Osteoblast (primary cell): ENCODE results near the gene ATG16L2. TPM values are rescaled to one million over a fixed set of nuclear protein-coding genes. Genes with fewer than 3 reads are reported as not detected.

ENCODE experiments used
- DNase-seq: peaks from one replicate; pipeline ENCODE4 v3.0.0; 2011; ENCODE audit warnings: low spot score, mixed read lengths; ENCODE audit not compliant: insufficient read length; ENCODE audit errors: missing footprints
- H2AFZ ChIP-seq: 2 replicates; pipeline ENCODE4 v1.6.0; 2011; ENCODE audit warnings: mild to moderate bottlenecking, low read length
- H3K27ac ChIP-seq: 2 replicates; pipeline ENCODE4 v1.5.1; 2011; ENCODE audit warnings: mild to moderate bottlenecking, low read depth, low read length, moderate library complexity
- H3K27me3 ChIP-seq: 2 replicates; pipeline ENCODE4 v1.6.0; 2012; ENCODE audit warnings: mild to moderate bottlenecking, control low read depth, inconsistent platforms, low read length, moderate library complexity; ENCODE audit not compliant: insufficient read depth
- H3K36me3 ChIP-seq: 2 replicates; pipeline ENCODE4 v1.5.1; 2011; ENCODE audit warnings: mild to moderate bottlenecking, low read length, control low read depth, moderate library complexity; ENCODE audit not compliant: insufficient read depth
- H3K4me1 ChIP-seq: 2 replicates; pipeline ENCODE4 v1.5.1; 2011; ENCODE audit warnings: mild to moderate bottlenecking, low read length, control low read depth, moderate library complexity; ENCODE audit not compliant: insufficient read depth
- H3K4me2 ChIP-seq: 2 replicates; pipeline ENCODE4 v1.6.0; 2011; ENCODE audit warnings: mild to moderate bottlenecking, low read length; ENCODE audit not compliant: insufficient read depth
- H3K4me3 ChIP-seq: fragments of 200-600 bp; sonication (generic); 3 replicates; pipeline ENCODE4 v1.5.1; 2012; ENCODE audit warnings: mild to moderate bottlenecking, low read length, inconsistent platforms; ENCODE audit not compliant: insufficient read depth
- H3K79me2 ChIP-seq: 2 replicates; pipeline ENCODE4 v1.6.0; 2012; ENCODE audit warnings: mild to moderate bottlenecking, low read length, control low read depth, inconsistent platforms; ENCODE audit not compliant: insufficient read depth
- H3K9me3 ChIP-seq: 2 replicates; pipeline ENCODE4 v1.5.1; 2011; ENCODE audit warnings: low read depth, low read length, control low read depth
- H4K20me1 ChIP-seq: 2 replicates; pipeline ENCODE4 v1.6.0; 2012; ENCODE audit warnings: mild to moderate bottlenecking, low read length, control low read depth; ENCODE audit not compliant: insufficient read depth
- CTCF ChIP-seq: IDR thresholded peaks from 2 replicates; pipeline ENCODE4 v1.5.1; 2011; ENCODE audit warnings: mild to moderate bottlenecking, low read depth, low read length, moderate library complexity; ENCODE audit errors: extremely low read depth
- total RNA-seq: library from RNA; depleted of rRNA; stranded (reverse); fragments of >200 nt; gene quantifications from 2 replicates; pipeline ENCODE4 v1.2.3, GENCODE V29; 2012

ATG16L2 gene
- total RNA-seq, 1 donor: 11.9 TPM

GRCh38 chr11:72836111-72836510 is 21.9 kb downstream of the ATG16L2 start:
- peaks cover 61% of the 10 kb centered on the region for H3K4me1 ChIP-seq
- H3K79me2 ChIP-seq: no peaks in the 10 kb centered on the region
- no peak for DNase-seq
- no peaks in the 10 kb centered on the region for H3K27me3 ChIP-seq
- peak overlapping the region; percentile 3 for H2AFZ ChIP-seq
- H3K4me3 ChIP-seq: no peak overlapping the region
- TF ChIP-seq CTCF: no peak
- H3K27ac ChIP-seq: peak overlapping the region; percentile 2
- peaks cover 36% of the 10 kb centered on the region for H3K36me3 ChIP-seq
- no peaks in the 10 kb centered on the region for H3K9me3 ChIP-seq
- no peaks in the 10 kb centered on the region for H4K20me1 ChIP-seq
- H3K4me2 ChIP-seq: no peak overlapping the region

GRCh38 chr11:72838691-72839305 is 24.6 kb downstream of the ATG16L2 start:
- TF ChIP-seq CTCF: no peak
- H3K27me3 ChIP-seq: no peaks in the 10 kb centered on the region
- H3K4me1 ChIP-seq: peaks cover 82% of the 10 kb centered on the region
- H3K4me3 ChIP-seq: no peak overlapping the region
- no peaks in the 10 kb centered on the region for H3K9me3 ChIP-seq
- H2AFZ ChIP-seq: no peak overlapping the region
- H4K20me1 ChIP-seq: no peaks in the 10 kb centered on the region
- H3K36me3 ChIP-seq: peaks cover 33% of the 10 kb centered on the region
- peak; percentile 61 for DNase-seq
- peak overlapping the region; percentile 11 for H3K4me2 ChIP-seq
- peak overlapping the region; percentile 66 for H3K27ac ChIP-seq
- no peaks in the 10 kb centered on the region for H3K79me2 ChIP-seq

GRCh38 chr11:72840780-72841179 is 26.6 kb downstream of the ATG16L2 start:
- peak; percentile 79 for DNase-seq
- H2AFZ ChIP-seq: no peak overlapping the region
- H3K27me3 ChIP-seq: no peaks in the 10 kb centered on the region
- H3K4me2 ChIP-seq: peak overlapping the region; percentile 46
- H3K9me3 ChIP-seq: no peaks in the 10 kb centered on the region
- H3K27ac ChIP-seq: peak overlapping the region; percentile 87
- no peak overlapping the region for H3K4me3 ChIP-seq
- no peaks in the 10 kb centered on the region for H3K79me2 ChIP-seq
- no peaks in the 10 kb centered on the region for H4K20me1 ChIP-seq
- H3K36me3 ChIP-seq: peaks cover 37% of the 10 kb centered on the region
- H3K4me1 ChIP-seq: peaks cover 84% of the 10 kb centered on the region
- no peak for TF ChIP-seq CTCF

GRCh38 chr11:72841397-72841796 is 27.2 kb downstream of the ATG16L2 start:
- H3K36me3 ChIP-seq: peaks cover 41% of the 10 kb centered on the region
- no peak overlapping the region for H3K4me2 ChIP-seq
- H4K20me1 ChIP-seq: no peaks in the 10 kb centered on the region
- no peaks in the 10 kb centered on the region for H3K27me3 ChIP-seq
- no peaks in the 10 kb centered on the region for H3K9me3 ChIP-seq
- DNase-seq: peak; percentile 17
- H3K4me3 ChIP-seq: no peak overlapping the region
- peaks cover 78% of the 10 kb centered on the region for H3K4me1 ChIP-seq
- TF ChIP-seq CTCF: no peak
- H3K79me2 ChIP-seq: no peaks in the 10 kb centered on the region
- no peak overlapping the region for H2AFZ ChIP-seq
- peak overlapping the region; percentile 87 for H3K27ac ChIP-seq
